ENCODE measurements around the gene SPON1. TPM values are rescaled to one million over a fixed set of nuclear protein-coding genes. Genes with fewer than 3 reads are reported as not detected.
A peak's percentile ranks its signal among the peaks of the same experiment; 100 is the strongest.

Gene SPON1
- total and polyA plus RNA-seq, 2 experiments from 2014 or later, result 2.9 to 6.4 TPM

DNA sequence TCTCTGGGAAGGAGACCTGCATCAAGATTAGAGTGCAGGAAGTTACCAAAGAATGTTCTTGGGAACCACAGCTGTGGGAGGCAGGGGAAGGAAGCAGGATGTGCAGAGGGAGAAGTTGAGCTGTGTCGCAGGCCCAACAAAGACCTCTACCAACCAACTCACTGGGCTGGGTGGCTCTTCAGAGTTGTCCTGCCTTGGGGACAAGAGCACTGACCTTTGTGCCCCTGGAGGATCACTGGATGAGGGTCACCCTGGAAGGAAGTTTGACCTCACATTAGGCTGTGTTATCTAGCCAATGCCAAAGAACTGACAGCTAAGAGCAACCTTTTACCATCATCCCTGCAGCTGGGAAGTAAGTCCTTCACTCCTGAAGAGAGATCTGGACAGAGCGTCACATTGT, 265.8 kb downstream of the SPON1 start (continued):
- TF ChIP-seq ZNF462 (CRISPR knock-in tag; IDR thresholded peaks at IDR 0.05) (no peak), EZH2phosphoT487 (IDR thresholded peaks at IDR 0.05; ENCODE audit: unreplicated experiment) (no peak), JUNB (IDR thresholded peaks at IDR 0.05; ENCODE audit: unreplicated experiment) (no peak), ZNF331 (CRISPR knock-in tag; IDR thresholded peaks at IDR 0.05; ENCODE audit: low read depth) (no peak)
- TF ChIP-seq, protein P1, sequence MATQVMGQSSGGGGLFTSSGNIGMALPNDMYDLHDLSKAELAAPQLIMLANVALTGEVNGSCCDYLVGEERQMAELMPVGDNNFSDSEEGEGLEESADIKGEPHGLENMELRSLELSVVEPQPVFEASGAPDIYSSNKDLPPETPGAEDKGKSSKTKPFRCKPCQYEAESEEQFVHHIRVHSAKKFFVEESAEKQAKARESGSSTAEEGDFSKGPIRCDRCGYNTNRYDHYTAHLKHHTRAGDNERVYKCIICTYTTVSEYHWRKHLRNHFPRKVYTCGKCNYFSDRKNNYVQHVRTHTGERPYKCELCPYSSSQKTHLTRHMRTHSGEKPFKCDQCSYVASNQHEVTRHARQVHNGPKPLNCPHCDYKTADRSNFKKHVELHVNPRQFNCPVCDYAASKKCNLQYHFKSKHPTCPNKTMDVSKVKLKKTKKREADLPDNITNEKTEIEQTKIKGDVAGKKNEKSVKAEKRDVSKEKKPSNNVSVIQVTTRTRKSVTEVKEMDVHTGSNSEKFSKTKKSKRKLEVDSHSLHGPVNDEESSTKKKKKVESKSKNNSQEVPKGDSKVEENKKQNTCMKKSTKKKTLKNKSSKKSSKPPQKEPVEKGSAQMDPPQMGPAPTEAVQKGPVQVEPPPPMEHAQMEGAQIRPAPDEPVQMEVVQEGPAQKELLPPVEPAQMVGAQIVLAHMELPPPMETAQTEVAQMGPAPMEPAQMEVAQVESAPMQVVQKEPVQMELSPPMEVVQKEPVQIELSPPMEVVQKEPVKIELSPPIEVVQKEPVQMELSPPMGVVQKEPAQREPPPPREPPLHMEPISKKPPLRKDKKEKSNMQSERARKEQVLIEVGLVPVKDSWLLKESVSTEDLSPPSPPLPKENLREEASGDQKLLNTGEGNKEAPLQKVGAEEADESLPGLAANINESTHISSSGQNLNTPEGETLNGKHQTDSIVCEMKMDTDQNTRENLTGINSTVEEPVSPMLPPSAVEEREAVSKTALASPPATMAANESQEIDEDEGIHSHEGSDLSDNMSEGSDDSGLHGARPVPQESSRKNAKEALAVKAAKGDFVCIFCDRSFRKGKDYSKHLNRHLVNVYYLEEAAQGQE (IDR thresholded peaks at IDR 0.05; ENCODE audit: unreplicated experiment), result no peak

GRCh38 chr11:14229472-14229871, 266.9 kb downstream of the SPON1 start:
- H4K20me1 ChIP-seq (replicated peaks; ENCODE audit: insufficient read depth), result no peaks in the 10 kb centered on the region
- no peaks in the 10 kb centered on the region for H3K79me2 ChIP-seq (replicated peaks; ENCODE audit: insufficient read depth)
- Mint-ChIP-seq H3K4me1 (peaks cover 44% of the 10 kb centered on the region), H3K36me3 (ENCODE audit: low read depth) (no peaks in the 10 kb centered on the region), H3K4me3 (peak overlapping the region; percentile 46), H3K27ac (peak overlapping the region; percentile 12), H3K27me3 (ENCODE audit: insufficient read depth, low read depth, poor library complexity) (peaks cover 3% of the 10 kb centered on the region), H3K9me3 (peaks cover 3% of the 10 kb centered on the region; the same call in 1 of the 3 replicates)
- H3K4me2 ChIP-seq, result peak overlapping the region; percentile 66
- peak; percentile 51 for ATAC-seq
- H3K36me3 ChIP-seq (ENCODE audit: insufficient read depth), result peaks cover 5% of the 10 kb centered on the region; the same call in 1 of the 2 replicates
- no peaks in the 10 kb centered on the region for H3F3A ChIP-seq (replicated peaks; ENCODE audit: low read depth)
- peak overlapping the region; percentile 36 for H3K4me3 ChIP-seq
- H3K9me2 ChIP-seq (ENCODE audit: insufficient read depth), result no peaks in the 10 kb centered on the region
- H2AFZ ChIP-seq, result peak overlapping the region; percentile 67
- H3K4me1 ChIP-seq (ENCODE audit: insufficient read depth), result peaks cover 49% of the 10 kb centered on the region
- peak; percentile 26 for DNase-seq (ENCODE audit: low spot score)
- H3K27me3 ChIP-seq (ENCODE audit: insufficient read depth), result no peaks in the 10 kb centered on the region
- 0 out of 2 replicates have a peak overlapping the region, but pooled peaks have one; percentile 20 for H3K27ac ChIP-seq (ENCODE audit: low read depth)
- TF ChIP-seq EZH2phosphoT487 (IDR thresholded peaks at IDR 0.05; ENCODE audit: unreplicated experiment), result no peak
- TF ChIP-seq POLR2AphosphoS5 (IDR thresholded peaks at IDR 0.05; ENCODE audit: low read depth), result no peak
- TF ChIP-seq EZH2 (IDR thresholded peaks at IDR 0.05; ENCODE audit: low read depth, unreplicated experiment), result no peak
